T-helper 2 cell treated with Interferon-gamma antibody and Interleukin-4, amounts not matched to agents 100 ng/mL and 5 ng/mL, for 36 hours (primary cell): ENCODE data around the gene NUDCD3. TPM values are rescaled to one million over a fixed set of nuclear protein-coding genes. Genes with fewer than 3 reads are reported as not detected.

Experiments
- intact Hi-C: fragments of 100-400 bp; cut with micrococcal nuclease; formaldehyde crosslinking; loops from one replicate; pipeline ENCODE4 v1.15.1; 2023
- total RNA-seq: library from RNA; stranded (reverse); gene quantifications from 2 replicates; pipeline ENCODE4 v1.2.3, GENCODE V29; 2022

NUDCD3 gene
- total RNA-seq, 1 donor from 2014 or later: 91.1 TPM

GRCh38 chr7:44372560-44373417 lies 117.7 kb downstream of the NUDCD3 start:
- intact Hi-C loops: no loop called here

- intact Hi-C loops: no loop called here
Observed at GRCh38 chr7:44368885-44369284, 121.6 kb downstream of the NUDCD3 start.

GRCh38 chr7:44368455-44368854 lies 122.0 kb downstream of the NUDCD3 start:
- intact Hi-C loops: no loop called here

GRCh38 chr7:44367475-44368043 lies 122.9 kb downstream of the NUDCD3 start:
- intact Hi-C loops: no loop called here

GRCh38 chr7:44366986-44367385 lies 123.5 kb downstream of the NUDCD3 start:
- intact Hi-C loops: no loop called here

GRCh38 chr7:44353668-44354067 lies 136.8 kb downstream of the NUDCD3 start:
- intact Hi-C loops: no loop called here

GRCh38 chr7:44348851-44349781 lies 141.3 kb downstream of the NUDCD3 start:
- intact Hi-C loops: no loop called here

GRCh38 chr7:44348300-44348699 lies 142.2 kb downstream of the NUDCD3 start:
- intact Hi-C loops: no loop called here

- intact Hi-C loops: no loop called here
Observed at GRCh38 chr7:44347546-44348114, 142.8 kb downstream of the NUDCD3 start.

- intact Hi-C loops: no loop called here
Observed at GRCh38 chr7:44346063-44346462, 144.4 kb downstream of the NUDCD3 start.

GRCh38 chr7:44341401-44341800 lies 149.1 kb downstream of the NUDCD3 start:
- intact Hi-C loops: no loop called here

- intact Hi-C loops: no loop called here
Observed at GRCh38 chr7:44338600-44338999, 151.9 kb downstream of the NUDCD3 start.

GRCh38 chr7:44336491-44336890 lies 154.0 kb downstream of the NUDCD3 start:
- intact Hi-C loops: no loop called here

- intact Hi-C loops: no loop called here
Observed at GRCh38 chr7:44335184-44335583, 155.3 kb downstream of the NUDCD3 start.

- intact Hi-C loops: no loop called here
Observed at GRCh38 chr7:44334734-44335097, 155.7 kb downstream of the NUDCD3 start.

GRCh38 chr7:44333911-44334733 lies 156.3 kb downstream of the NUDCD3 start:
- intact Hi-C loops: no loop called here

GRCh38 chr7:44331682-44332081 lies 158.8 kb downstream of the NUDCD3 start:
- intact Hi-C loops: no loop called here

GRCh38 chr7:44330331-44330730 lies 160.1 kb downstream of the NUDCD3 start:
- intact Hi-C loops: no loop called here

GRCh38 chr7:44329888-44330287 lies 160.6 kb downstream of the NUDCD3 start:
- intact Hi-C loops: no loop called here
